ENCODE data around the gene STARD7. TPM values are rescaled to one million over a fixed set of nuclear protein-coding genes. Genes with fewer than 3 reads are reported as not detected.

STARD7 gene
- total and polyA plus RNA-seq, 2 experiments from 2014 or later, result 72.2 to 222 TPM

DNA sequence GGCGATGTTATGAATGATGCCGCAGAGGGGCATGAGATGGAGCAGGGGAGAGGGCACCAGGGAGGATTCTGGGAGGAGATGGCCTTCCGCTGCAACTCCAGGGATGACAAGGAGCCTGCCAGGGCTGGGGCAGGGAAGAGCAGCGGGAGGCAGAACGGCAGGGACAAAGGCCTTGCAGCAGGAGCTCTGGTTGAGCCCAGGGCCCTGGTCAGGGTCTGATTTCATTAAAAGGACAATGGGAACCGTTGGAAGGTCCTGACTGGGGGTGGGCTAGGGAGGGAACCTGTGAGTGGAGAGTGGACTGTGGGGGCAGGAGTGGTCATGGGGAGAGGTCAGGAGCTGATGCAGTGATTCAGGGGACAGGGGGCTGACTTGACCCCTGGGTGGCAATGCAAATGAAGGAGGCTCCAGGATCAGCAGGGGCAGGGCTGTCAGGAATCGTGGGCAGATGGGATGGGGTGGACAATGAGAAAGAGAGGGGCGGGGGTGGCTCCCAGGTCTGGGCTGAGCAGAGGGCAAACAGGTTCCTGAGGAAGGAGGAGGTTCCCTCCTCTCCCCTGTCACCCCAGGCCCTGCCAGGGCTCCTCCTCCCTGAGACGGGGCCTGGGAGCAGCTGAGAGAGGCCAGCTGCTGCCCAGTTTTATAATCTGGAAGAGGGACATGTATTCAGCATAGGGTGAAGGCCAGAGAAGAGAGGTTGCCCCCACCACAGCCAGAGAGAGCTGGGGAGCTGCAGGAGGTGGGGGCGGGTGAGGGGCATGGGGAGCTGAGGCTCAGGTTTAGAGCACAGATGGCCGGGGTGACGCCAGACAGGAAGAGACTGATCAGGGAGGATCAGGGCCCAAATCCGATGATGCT, 56.1 kb downstream of the STARD7 start:
- H3K27ac Mint-ChIP-seq, result no peak overlapping the region
- Histone ChIP-seq H3K79me2 (replicated peaks; ENCODE audit: insufficient read depth) (no peaks in the 10 kb centered on the region), H3K9me2 (ENCODE audit: insufficient read depth) (no peaks in the 10 kb centered on the region), H3K4me3 (no peak overlapping the region), H3K27ac (ENCODE audit: low read depth) (no peak overlapping the region), H2AFZ (peak overlapping the region; percentile 38; the same call in 1 of the 2 replicates), H4K20me1 (replicated peaks; ENCODE audit: insufficient read depth) (no peaks in the 10 kb centered on the region), H3K36me3 (ENCODE audit: insufficient read depth) (no peaks in the 10 kb centered on the region), H3K27me3 (ENCODE audit: insufficient read depth) (no peaks in the 10 kb centered on the region), H3K4me1 (ENCODE audit: insufficient read depth) (peaks cover 14% of the 10 kb centered on the region), H3F3A (replicated peaks; ENCODE audit: low read depth) (no peaks in the 10 kb centered on the region; the same call in none of the 2 replicates), H3K4me2 (no peak overlapping the region)
- H3K27me3 Mint-ChIP-seq (ENCODE audit: insufficient read depth, low read depth, poor library complexity), result peaks cover 9% of the 10 kb centered on the region
- no peak overlapping the region for H3K4me3 Mint-ChIP-seq
- H3K9me3 Mint-ChIP-seq, result no peaks in the 10 kb centered on the region
- TF ChIP-seq CREB1 (CRISPR knock-in tag; IDR thresholded peaks at IDR 0.05; ENCODE audit: low read depth), result no peak
- TF ChIP-seq ETS1 (IDR thresholded peaks at IDR 0.05), result no peak
- TF ChIP-seq, protein P1, sequence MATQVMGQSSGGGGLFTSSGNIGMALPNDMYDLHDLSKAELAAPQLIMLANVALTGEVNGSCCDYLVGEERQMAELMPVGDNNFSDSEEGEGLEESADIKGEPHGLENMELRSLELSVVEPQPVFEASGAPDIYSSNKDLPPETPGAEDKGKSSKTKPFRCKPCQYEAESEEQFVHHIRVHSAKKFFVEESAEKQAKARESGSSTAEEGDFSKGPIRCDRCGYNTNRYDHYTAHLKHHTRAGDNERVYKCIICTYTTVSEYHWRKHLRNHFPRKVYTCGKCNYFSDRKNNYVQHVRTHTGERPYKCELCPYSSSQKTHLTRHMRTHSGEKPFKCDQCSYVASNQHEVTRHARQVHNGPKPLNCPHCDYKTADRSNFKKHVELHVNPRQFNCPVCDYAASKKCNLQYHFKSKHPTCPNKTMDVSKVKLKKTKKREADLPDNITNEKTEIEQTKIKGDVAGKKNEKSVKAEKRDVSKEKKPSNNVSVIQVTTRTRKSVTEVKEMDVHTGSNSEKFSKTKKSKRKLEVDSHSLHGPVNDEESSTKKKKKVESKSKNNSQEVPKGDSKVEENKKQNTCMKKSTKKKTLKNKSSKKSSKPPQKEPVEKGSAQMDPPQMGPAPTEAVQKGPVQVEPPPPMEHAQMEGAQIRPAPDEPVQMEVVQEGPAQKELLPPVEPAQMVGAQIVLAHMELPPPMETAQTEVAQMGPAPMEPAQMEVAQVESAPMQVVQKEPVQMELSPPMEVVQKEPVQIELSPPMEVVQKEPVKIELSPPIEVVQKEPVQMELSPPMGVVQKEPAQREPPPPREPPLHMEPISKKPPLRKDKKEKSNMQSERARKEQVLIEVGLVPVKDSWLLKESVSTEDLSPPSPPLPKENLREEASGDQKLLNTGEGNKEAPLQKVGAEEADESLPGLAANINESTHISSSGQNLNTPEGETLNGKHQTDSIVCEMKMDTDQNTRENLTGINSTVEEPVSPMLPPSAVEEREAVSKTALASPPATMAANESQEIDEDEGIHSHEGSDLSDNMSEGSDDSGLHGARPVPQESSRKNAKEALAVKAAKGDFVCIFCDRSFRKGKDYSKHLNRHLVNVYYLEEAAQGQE (IDR thresholded peaks at IDR 0.05; ENCODE audit: unreplicated experiment), result no peak
- no peak for TF ChIP-seq JUNB (IDR thresholded peaks at IDR 0.05; ENCODE audit: unreplicated experiment)
- TF ChIP-seq ZNF114 (CRISPR knock-in tag; IDR thresholded peaks at IDR 0.05), result no peak
- TF ChIP-seq POLR2AphosphoS5 (IDR thresholded peaks at IDR 0.05; ENCODE audit: low read depth), result no peak
- H3K36me3 Mint-ChIP-seq (ENCODE audit: low read depth), result no peaks in the 10 kb centered on the region; the same call in 2 of the 3 replicates
- DNase-seq (ENCODE audit: low spot score), result no peak
- peak; percentile 23 for ATAC-seq
- peaks cover 27% of the 10 kb centered on the region for H3K4me1 Mint-ChIP-seq

- H3K27ac ChIP-seq (ENCODE audit: low read depth), result no peak overlapping the region
- Mint-ChIP-seq H3K27ac (no peak overlapping the region; the same call in 1 of the 2 replicates), H3K27me3 (ENCODE audit: insufficient read depth, low read depth, poor library complexity) (peaks cover 13% of the 10 kb centered on the region), H3K9me3 (no peaks in the 10 kb centered on the region), H3K4me3 (no peak overlapping the region), H3K36me3 (ENCODE audit: low read depth) (no peaks in the 10 kb centered on the region; the same call in 2 of the 3 replicates), H3K4me1 (peaks cover 26% of the 10 kb centered on the region)
- no peaks in the 10 kb centered on the region for H3K79me2 ChIP-seq (replicated peaks; ENCODE audit: insufficient read depth)
- H3K4me3 ChIP-seq, result no peak overlapping the region
- H4K20me1 ChIP-seq (replicated peaks; ENCODE audit: insufficient read depth), result no peaks in the 10 kb centered on the region
- H3K27me3 ChIP-seq (ENCODE audit: insufficient read depth), result peaks cover under 1% of the 10 kb centered on the region; the same call in 1 of the 2 replicates
- H3K4me2 ChIP-seq, result no peak overlapping the region
- DNase-seq (ENCODE audit: low spot score) (no peak), ATAC-seq (no peak)
- H3K36me3 ChIP-seq (ENCODE audit: insufficient read depth), result no peaks in the 10 kb centered on the region
- no peaks in the 10 kb centered on the region for H3K9me2 ChIP-seq (ENCODE audit: insufficient read depth)
- H3F3A ChIP-seq (replicated peaks; ENCODE audit: low read depth), result no peaks in the 10 kb centered on the region; the same call in none of the 2 replicates
- H3K4me1 ChIP-seq (ENCODE audit: insufficient read depth), result peaks cover 16% of the 10 kb centered on the region
- no peak overlapping the region for H2AFZ ChIP-seq
- TF ChIP-seq POLR2AphosphoS5 (IDR thresholded peaks at IDR 0.05; ENCODE audit: low read depth) (no peak), ZNF462 (CRISPR knock-in tag; IDR thresholded peaks at IDR 0.05) (no peak), EZH2phosphoT487 (IDR thresholded peaks at IDR 0.05; ENCODE audit: unreplicated experiment) (no peak), STAT1 (IDR thresholded peaks at IDR 0.05; ENCODE audit: unreplicated experiment) (no peak)
Observed at GRCh38 chr2:96151595-96152303, 56.9 kb downstream of the STARD7 start.
